Stomach (tissue), 9 donors: ENCODE data around the gene ATF7. TPM values are rescaled to one million over a fixed set of nuclear protein-coding genes. Genes with fewer than 3 reads are reported as not detected.

Experiments
- DNase-seq, 2 donors: peaks; one replicate each; pipeline versions ENCODE4 v3.0.0 to v3.0.0-alpha.2; 2013 to 2019
- H3K27ac ChIP-seq, 5 donors: fragments of 200-600 bp in 4 of 5; sonication (generic) in 4 of 5; one replicate each; pipeline ENCODE4 v1.5.1; 2013 to 2019; ENCODE audit warnings: mild to moderate bottlenecking in 1 of 5, moderate library complexity in 1 of 5
- H3K27me3 ChIP-seq, 3 donors: fragments of 200-600 bp; sonication (generic); one replicate each; pipeline ENCODE4 v1.5.1; 2017 to 2019; ENCODE audit warnings: mixed run types in 1 of 3
- H3K36me3 ChIP-seq, 4 donors: fragments of 200-600 bp; sonication (generic); 1 replicate in 3 of 4; 2 replicates in 1 of 4; pipeline ENCODE4 v1.5.1; 2016 to 2019
- H3K4me1 ChIP-seq, 4 donors: fragments of 200-600 bp; sonication (generic); one replicate each; pipeline ENCODE4 v1.5.1; 2016 to 2019
- H3K4me3 ChIP-seq, 4 donors: fragments of 200-600 bp; sonication (generic) in 3 of 4; one replicate each; pipeline ENCODE4 v1.5.1; 2016 to 2019; ENCODE audit warnings: mild to moderate bottlenecking in 1 of 4
- H3K9me3 ChIP-seq, 4 donors: fragments of 200-600 bp; sonication (generic); one replicate each; pipeline ENCODE4 v1.5.1; 2016 to 2019
- CTCF ChIP-seq, 7 experiments: fragments of 450-650 bp in 4 of 7; fragments of 200-600 bp in 3 of 7; sonication (generic) in 3 of 7; IDR thresholded peaks; one replicate each; pipeline ENCODE4 v1.5.1; 2016 to 2019; ENCODE audit warnings: antibody characterized with exemption in 7 of 7, control low read depth in 2 of 7, mild to moderate bottlenecking in 1 of 7
- EP300 ChIP-seq: sonication (generic); formaldehyde crosslinking; IDR thresholded peaks from one replicate; pipeline ENCODE4 v1.6.1; 2017; ENCODE audit warnings: antibody characterized with exemption
- POLR2A ChIP-seq, 4 donors: fragments of 450-650 bp; IDR thresholded peaks; one replicate each; pipeline ENCODE4 v1.6.1; 2016; ENCODE audit warnings: antibody characterized with exemption in 4 of 4, control low read depth in 2 of 4, mild to moderate bottlenecking in 1 of 4, moderate library complexity in 1 of 4
- POLR2AphosphoS5 ChIP-seq, 3 donors: sonication (generic); formaldehyde crosslinking; IDR thresholded peaks; one replicate each; pipeline ENCODE4 v1.6.1; 2016; ENCODE audit warnings: antibody characterized with exemption in 3 of 3
- WGBS, 5 donors: extraction: QIAGEN DNeasy Blood & Tissue Kit in 3 of 5; methylation state at CpG; one replicate each; pipeline versions ENCODE4 v1.1.5 to v1.1.7; 2013 to 2018; 5-methylcytosine and 5-hydroxymethylcytosine counted together
- intact Hi-C: fragments of 100-400 bp; cut with DNase I; formaldehyde crosslinking; loops from one replicate; pipeline ENCODE4 v1.15.1; 2023; ENCODE audit warnings: low total_unique reads
- polyA plus RNA-seq, 3 donors: library from polyadenylated mRNA; stranded (reverse); fragments of 200-250 nt; gene quantifications; one replicate each; pipeline ENCODE4 v1.2.3, GENCODE V29; 2013
- total RNA-seq, 5 donors: library from RNA; depleted of rRNA; stranded (reverse); fragments of >200 nt; gene quantifications; one replicate each; pipeline versions ENCODE4 v1.1.0 to v1.2.3, GENCODE V29; 2014 to 2016
- donor health status: healthy with polysubstance abuse.
- donor health status: Bipolar disorder and iron deficiency.
- donor health status: healthy.

Gene ATF7
- total and polyA plus RNA-seq, 8 donors = 9.0 to 93.4 (median 16.3) TPM

GRCh38 chr12:53603196-53603595, 23.0 kb downstream of the ATF7 start:
- Histone ChIP-seq H3K9me3 (no peaks in the 10 kb centered on the region), H3K36me3 (peaks cover 0 to 22% (median 12%) of the 10 kb centered on the region in 4 donors), H3K27ac (no peak overlapping the region), H3K27me3 (no peaks in the 10 kb centered on the region), H3K4me3 (no peak overlapping the region), H3K4me1 (peaks cover 4 to 54% (median 28%) of the 10 kb centered on the region in 4 donors)
- intact Hi-C loops = no loop called here
- no peak for TF ChIP-seq CTCF (IDR thresholded peaks at IDR 0.05)
- no peak for TF ChIP-seq POLR2A (IDR thresholded peaks at IDR 0.05)
- TF ChIP-seq EP300 = no peak
- no peak for TF ChIP-seq POLR2AphosphoS5 (IDR thresholded peaks at IDR 0.05)
- DNase-seq = no peak

GRCh38 chr12:53602176-53602864, 23.9 kb downstream of the ATF7 start:
- no peak for TF ChIP-seq EP300
- WGBS, 5 donors = 63 to 71% (median 66%) methylated on average over 10 of the region's 10 CpGs
- peaks cover 0 to 23% (median 12%) of the 10 kb centered on the region in 4 donors for H3K36me3 ChIP-seq
- no peak overlapping the region for H3K4me3 ChIP-seq
- H3K27me3 ChIP-seq = no peaks in the 10 kb centered on the region
- H3K27ac ChIP-seq = no peak overlapping the region
- peaks cover 4 to 58% (median 31%) of the 10 kb centered on the region in 4 donors for H3K4me1 ChIP-seq
- H3K9me3 ChIP-seq = no peaks in the 10 kb centered on the region
- no peak for DNase-seq
- intact Hi-C loops = no loop called here

GRCh38 chr12:53601296-53601847, 24.8 kb downstream of the ATF7 start:
- no peaks in the 10 kb centered on the region for H3K27me3 ChIP-seq
- TF ChIP-seq POLR2A (IDR thresholded peaks at IDR 0.05) (no peak), CTCF (IDR thresholded peaks at IDR 0.05) (no peak), POLR2AphosphoS5 (IDR thresholded peaks at IDR 0.05) (no peak), EP300 (no peak)
- no peaks in the 10 kb centered on the region for H3K9me3 ChIP-seq
- peak overlapping the region in 2 of 4 donors; percentile 5 to 16 for H3K4me3 ChIP-seq
- DNase-seq = no peak
- WGBS, 5 donors = 60 to 72% (median 65%) methylated on average over 12 of the region's 12 CpGs
- intact Hi-C loops = no loop called here
- peaks cover 0 to 23% (median 12%) of the 10 kb centered on the region in 4 donors for H3K36me3 ChIP-seq
- H3K4me1 ChIP-seq = peaks cover 4 to 67% (median 40%) of the 10 kb centered on the region in 4 donors
- peak overlapping the region in 2 of 5 donors; percentile 11 to 34 for H3K27ac ChIP-seq

GRCh38 chr12:53600490-53601295, 25.5 kb downstream of the ATF7 start:
- no peak for DNase-seq
- no peak overlapping the region for H3K4me3 ChIP-seq
- peak overlapping the region in 2 of 5 donors; percentile 11 to 34 for H3K27ac ChIP-seq
- H3K27me3 ChIP-seq = no peaks in the 10 kb centered on the region
- TF ChIP-seq POLR2AphosphoS5 (IDR thresholded peaks at IDR 0.05) (no peak), EP300 (no peak), CTCF (IDR thresholded peaks at IDR 0.05) (no peak), POLR2A (IDR thresholded peaks at IDR 0.05) (no peak)
- peaks cover 0 to 23% (median 12%) of the 10 kb centered on the region in 4 donors for H3K36me3 ChIP-seq
- 90 to 93% (median 91%) methylated on average over 13 of the region's 13 CpGs for WGBS, 5 donors
- intact Hi-C loops = no loop called here
- H3K4me1 ChIP-seq = peaks cover 4 to 69% (median 41%) of the 10 kb centered on the region in 4 donors
- H3K9me3 ChIP-seq = no peaks in the 10 kb centered on the region
